Breast epithelium (tissue), 3 donors: ENCODE measurements around the gene SNAPC2.
A peak's percentile ranks its signal among the peaks of the same experiment; 100 is the strongest.

Source experiments
- POLR2A ChIP-seq: fragments of 450-650 bp; IDR thresholded peaks from one replicate; pipeline ENCODE4 v1.6.1; 2016; ENCODE audit warnings: antibody characterized with exemption, mild to moderate bottlenecking, moderate library complexity
- POLR2AphosphoS5 ChIP-seq, 3 donors: sonication (generic); formaldehyde crosslinking; IDR thresholded peaks; one replicate each; pipeline ENCODE4 v1.6.1; 2017; ENCODE audit warnings: antibody characterized with exemption in 3 of 3

DNA sequence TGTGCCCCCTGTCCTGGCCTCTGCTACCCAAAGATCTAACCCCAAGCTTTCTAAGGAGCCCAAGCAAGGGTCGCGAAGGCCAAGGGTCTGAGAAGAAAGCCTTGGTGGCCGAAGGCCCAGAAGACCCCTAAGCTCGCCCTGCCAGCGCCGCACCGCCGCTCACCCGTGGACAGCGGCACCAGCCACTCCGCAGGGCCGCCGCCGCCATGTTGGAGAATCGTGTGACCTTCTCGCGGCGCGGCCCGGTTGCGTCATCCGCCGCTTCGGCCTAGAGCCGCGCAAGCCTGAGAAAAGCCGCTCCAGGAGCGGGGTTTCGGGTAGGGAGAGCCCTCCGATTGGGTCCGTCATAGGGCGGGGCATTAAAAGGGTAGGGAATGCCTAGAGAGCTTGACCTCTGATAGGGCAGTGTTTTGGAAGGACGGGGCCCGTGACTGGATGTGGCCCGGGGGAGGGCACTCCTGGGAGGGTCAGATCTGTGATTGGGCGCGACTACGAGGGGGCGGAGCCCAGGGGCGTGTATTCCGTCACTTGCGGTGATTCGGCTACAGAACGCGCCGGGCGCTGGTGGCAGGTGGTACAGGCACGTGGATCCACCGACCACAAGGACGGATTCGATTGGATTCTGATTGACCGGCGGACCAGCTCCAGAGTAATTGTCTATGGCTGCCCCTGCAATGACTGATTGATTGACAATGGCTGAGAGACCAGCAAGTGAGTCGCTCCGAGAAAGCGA lies 23.5 kb downstream of the SNAPC2 start, which contains the start of gene TIMM44:
- TF ChIP-seq POLR2AphosphoS5 (IDR thresholded peaks at IDR 0.05) (peak; percentile 85 to 96 (median 94)), POLR2A (peak; percentile 13)
